GM23338 (cell line): Measurements from ENCODE around the gene TAGLN2. TPM values are rescaled to one million over a fixed set of nuclear protein-coding genes. Genes with fewer than 3 reads are reported as not detected.

Experiments
- ATAC-seq: fragments of 200-7000 bp; cut with Tn5 transposase; 3 replicates; pipeline ENCODE4 v1.9.1; 2020
- DNase-seq: peaks from one replicate; pipeline ENCODE4 v3.0.0-alpha.2; 2015; ENCODE audit warnings: low spot score
- H2AFZ ChIP-seq: fragments of 200-600 bp; sonication (generic); 2 replicates; pipeline ENCODE4 v1.8.0; 2016; ENCODE audit warnings: antibody characterized with exemption, mild to moderate bottlenecking, moderate library complexity
- H3F3A ChIP-seq: fragments of 200-600 bp; sonication (generic); replicated peaks from 2 replicates; pipeline ENCODE4 v1.8.0; 2017; ENCODE audit warnings: antibody characterized with exemption, mixed run types, low read depth
- H3K27ac ChIP-seq: fragments of 200-600 bp; sonication (generic); 2 replicates; pipeline ENCODE4 v1.6.1; 2016; ENCODE audit warnings: low read depth
- H3K27me3 ChIP-seq: fragments of 200-600 bp; sonication (generic); 2 replicates; pipeline ENCODE4 v1.8.0; 2016; ENCODE audit warnings: mild to moderate bottlenecking, mixed run types, moderate library complexity; ENCODE audit not compliant: insufficient read depth
- H3K36me3 ChIP-seq: fragments of 200-600 bp; sonication (generic); 2 replicates; pipeline ENCODE4 v1.8.0; 2016; ENCODE audit warnings: mild to moderate bottlenecking; ENCODE audit not compliant: insufficient read depth
- H3K4me1 ChIP-seq: fragments of 200-600 bp; sonication (generic); 2 replicates; pipeline ENCODE4 v1.8.0; 2016; ENCODE audit warnings: mild to moderate bottlenecking, moderate library complexity; ENCODE audit not compliant: insufficient read depth
- H3K4me2 ChIP-seq: fragments of 200-600 bp; sonication (generic); 2 replicates; pipeline ENCODE4 v1.7.1; 2017; ENCODE audit warnings: mixed run types
- H3K4me3 ChIP-seq: fragments of 200-600 bp; sonication (generic); 2 replicates; pipeline ENCODE4 v1.6.1; 2016; ENCODE audit warnings: mixed run types
- H3K79me2 ChIP-seq: fragments of 200-600 bp; sonication (generic); replicated peaks from 2 replicates; pipeline ENCODE4 v1.8.0; 2017; ENCODE audit warnings: mild to moderate bottlenecking; ENCODE audit not compliant: insufficient read depth
- H3K9me2 ChIP-seq: fragments of 200-600 bp; sonication (generic); 2 replicates; pipeline ENCODE4 v1.8.0; 2017; ENCODE audit not compliant: insufficient read depth
- H4K20me1 ChIP-seq: fragments of 200-600 bp; sonication (generic); replicated peaks from 2 replicates; pipeline ENCODE4 v1.8.0; 2017; ENCODE audit warnings: mild to moderate bottlenecking; ENCODE audit not compliant: insufficient read depth
- H3K27ac Mint-ChIP-seq: 2 replicates; pipeline ENCODE4 v1.8.0; 2020; ENCODE audit warnings: inconsistent platforms, mild to moderate bottlenecking, moderate library complexity, mixed read lengths
- H3K27me3 Mint-ChIP-seq: 3 replicates; pipeline ENCODE4 v1.8.0; 2022; ENCODE audit warnings: low read depth, mild to moderate bottlenecking, moderate library complexity, mixed read lengths, inconsistent platforms; ENCODE audit not compliant: insufficient read depth, poor library complexity
- H3K36me3 Mint-ChIP-seq: 3 replicates; pipeline ENCODE4 v1.8.0; 2021; ENCODE audit warnings: low read depth, mild to moderate bottlenecking, inconsistent platforms, moderate library complexity, mixed read lengths
- H3K4me1 Mint-ChIP-seq: 3 replicates; pipeline ENCODE4 v1.8.0; 2020; ENCODE audit warnings: mild to moderate bottlenecking, inconsistent platforms, mixed read lengths
- H3K4me3 Mint-ChIP-seq: 3 replicates; pipeline ENCODE4 v1.8.0; 2021; ENCODE audit warnings: moderate library complexity, mild to moderate bottlenecking, inconsistent platforms, mixed read lengths
- H3K9me3 Mint-ChIP-seq: 3 replicates; pipeline ENCODE4 v1.8.0; 2020; ENCODE audit warnings: moderate library complexity, mild to moderate bottlenecking, inconsistent platforms, mixed read lengths
- CREB1 ChIP-seq: fragments of 250-450 bp; sonication (Bioruptor Pico); IDR thresholded peaks from 2 replicates; pipeline ENCODE4 v1.5.0; 2020; ENCODE audit warnings: low read depth, mild to moderate bottlenecking, moderate library complexity
- EZH2 ChIP-seq: fragments of 200-600 bp; sonication (generic); IDR thresholded peaks from one replicate; pipeline ENCODE4 v1.8.0; 2017; ENCODE audit warnings: antibody characterized with exemption, mild to moderate bottlenecking, low read depth; ENCODE audit not compliant: unreplicated experiment
- EZH2phosphoT487 ChIP-seq: fragments of 200-600 bp; sonication (generic); IDR thresholded peaks from one replicate; pipeline ENCODE4 v1.8.1; 2018; ENCODE audit warnings: antibody characterized with exemption; ENCODE audit not compliant: unreplicated experiment
- JUNB ChIP-seq: IDR thresholded peaks from one replicate; pipeline ENCODE4 v1.6.1; 2016; ENCODE audit warnings: antibody characterized with exemption; ENCODE audit not compliant: unreplicated experiment
- NANOG ChIP-seq: IDR thresholded peaks from 2 replicates; pipeline ENCODE4 v1.6.1; 2016; ENCODE audit warnings: antibody characterized with exemption, borderline replicate concordance
- POLR2AphosphoS5 ChIP-seq: IDR thresholded peaks from 2 replicates; pipeline ENCODE4 v1.6.1; 2016; ENCODE audit warnings: antibody characterized with exemption, low read depth
- STAT1 ChIP-seq: IDR thresholded peaks from one replicate; pipeline ENCODE4 v1.6.1; 2016; ENCODE audit warnings: antibody characterized with exemption; ENCODE audit not compliant: unreplicated experiment
- ZNF114 ChIP-seq: fragments of 250-450 bp; sonication (Bioruptor Pico); IDR thresholded peaks from 2 replicates; pipeline ENCODE4 v1.5.0; 2020; ENCODE audit warnings: mild to moderate bottlenecking, moderate library complexity
- ZNF331 ChIP-seq: fragments of 250-450 bp; sonication (Bioruptor Pico); IDR thresholded peaks from 2 replicates; pipeline ENCODE4 v1.5.0; 2020; ENCODE audit warnings: low read depth, mild to moderate bottlenecking, moderate library complexity
- polyA plus RNA-seq: library from polyadenylated mRNA; unstranded; fragments of >200 nt; fragmentation: Nextera tagmentation; extraction: Ambion mirVana; gene quantifications from 2 replicates; pipeline ENCODE4 v1.2.1, GENCODE V29; 2016
- total RNA-seq: library from RNA; depleted of rRNA; stranded (reverse); fragments of >200 nt; shearing (Covaris generic); gene quantifications from 2 replicates; pipeline ENCODE4 v1.2.3, GENCODE V29; 2014
- TF ChIP-seq, protein P1 (sequence below): IDR thresholded peaks from one replicate; pipeline ENCODE4 v1.6.1; 2018; ENCODE audit warnings: antibody characterized with exemption; ENCODE audit not compliant: unreplicated experiment
- TF ChIP-seq, protein P2 (sequence below), 2 experiments: fragments of 200-600 bp in 1 of 2; sonication (generic) in 1 of 2; conservative IDR thresholded peaks; 2 replicates each; pipeline versions ENCODE4 v1.5.1 to v1.6.1; 2016 to 2017; ENCODE audit warnings: antibody characterized with exemption in 2 of 2, low read depth in 2 of 2, mild to moderate bottlenecking in 2 of 2, moderate library complexity in 1 of 2
- TF ChIP-seq, protein P3 (sequence below): IDR thresholded peaks from 2 replicates; pipeline ENCODE4 v1.6.1; 2016; ENCODE audit warnings: antibody characterized with exemption
- TF ChIP-seq, protein P4 (sequence below): fragments of 250-450 bp; sonication (Bioruptor Pico); IDR thresholded peaks from 2 replicates; pipeline ENCODE4 v1.5.0; 2020; ENCODE audit warnings: mild to moderate bottlenecking, moderate library complexity

Gene TAGLN2
- total and polyA plus RNA-seq, 2 experiments from 2014 or later, result 58.2 to 60.1 TPM

DNA sequence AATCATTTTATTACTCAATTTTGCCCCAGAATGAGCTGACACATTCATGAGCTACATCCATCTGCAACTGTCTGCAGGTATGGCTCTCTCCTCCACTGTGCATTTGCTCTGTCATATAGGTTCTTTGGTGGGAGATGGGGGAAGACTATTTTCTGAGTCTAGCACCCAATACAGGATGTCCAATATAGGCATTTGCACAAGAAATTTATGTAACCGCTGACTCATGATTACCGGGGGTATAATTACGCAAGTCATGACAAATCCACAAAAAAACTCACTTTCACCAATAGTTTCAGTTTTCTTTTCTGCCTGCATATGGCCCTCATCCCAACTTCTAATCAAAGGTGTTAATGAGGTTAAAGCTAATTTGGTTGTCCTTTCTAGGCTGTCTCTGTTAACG lies 45.3 kb downstream of the TAGLN2 start:
- H3K27me3 ChIP-seq, result no peaks in the 10 kb centered on the region
- H3K36me3 ChIP-seq, result no peaks in the 10 kb centered on the region
- ATAC-seq (no peak), DNase-seq (no peak)
- H3K79me2 ChIP-seq, result no peaks in the 10 kb centered on the region
- no peak overlapping the region for H3K27ac ChIP-seq
- Mint-ChIP-seq H3K27me3 (no peaks in the 10 kb centered on the region), H3K4me3 (no peak overlapping the region), H3K4me1 (no peaks in the 10 kb centered on the region), H3K36me3 (no peaks in the 10 kb centered on the region), H3K27ac (no peak overlapping the region), H3K9me3 (no peaks in the 10 kb centered on the region)
- no peaks in the 10 kb centered on the region for H3K9me2 ChIP-seq
- H3K4me1 ChIP-seq, result peaks cover 5% of the 10 kb centered on the region; the same call in 1 of the 2 replicates
- TF ChIP-seq ZNF114 (CRISPR knock-in tag) (no peak), EZH2 (no peak), EZH2phosphoT487 (no peak), POLR2AphosphoS5 (no peak), JUNB (no peak), STAT1 (no peak), CREB1 (CRISPR knock-in tag) (no peak), NANOG (no peak), ZNF331 (no peak)
- TF ChIP-seq, protein P1, sequence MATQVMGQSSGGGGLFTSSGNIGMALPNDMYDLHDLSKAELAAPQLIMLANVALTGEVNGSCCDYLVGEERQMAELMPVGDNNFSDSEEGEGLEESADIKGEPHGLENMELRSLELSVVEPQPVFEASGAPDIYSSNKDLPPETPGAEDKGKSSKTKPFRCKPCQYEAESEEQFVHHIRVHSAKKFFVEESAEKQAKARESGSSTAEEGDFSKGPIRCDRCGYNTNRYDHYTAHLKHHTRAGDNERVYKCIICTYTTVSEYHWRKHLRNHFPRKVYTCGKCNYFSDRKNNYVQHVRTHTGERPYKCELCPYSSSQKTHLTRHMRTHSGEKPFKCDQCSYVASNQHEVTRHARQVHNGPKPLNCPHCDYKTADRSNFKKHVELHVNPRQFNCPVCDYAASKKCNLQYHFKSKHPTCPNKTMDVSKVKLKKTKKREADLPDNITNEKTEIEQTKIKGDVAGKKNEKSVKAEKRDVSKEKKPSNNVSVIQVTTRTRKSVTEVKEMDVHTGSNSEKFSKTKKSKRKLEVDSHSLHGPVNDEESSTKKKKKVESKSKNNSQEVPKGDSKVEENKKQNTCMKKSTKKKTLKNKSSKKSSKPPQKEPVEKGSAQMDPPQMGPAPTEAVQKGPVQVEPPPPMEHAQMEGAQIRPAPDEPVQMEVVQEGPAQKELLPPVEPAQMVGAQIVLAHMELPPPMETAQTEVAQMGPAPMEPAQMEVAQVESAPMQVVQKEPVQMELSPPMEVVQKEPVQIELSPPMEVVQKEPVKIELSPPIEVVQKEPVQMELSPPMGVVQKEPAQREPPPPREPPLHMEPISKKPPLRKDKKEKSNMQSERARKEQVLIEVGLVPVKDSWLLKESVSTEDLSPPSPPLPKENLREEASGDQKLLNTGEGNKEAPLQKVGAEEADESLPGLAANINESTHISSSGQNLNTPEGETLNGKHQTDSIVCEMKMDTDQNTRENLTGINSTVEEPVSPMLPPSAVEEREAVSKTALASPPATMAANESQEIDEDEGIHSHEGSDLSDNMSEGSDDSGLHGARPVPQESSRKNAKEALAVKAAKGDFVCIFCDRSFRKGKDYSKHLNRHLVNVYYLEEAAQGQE, result no peak
- TF ChIP-seq, protein P2, sequence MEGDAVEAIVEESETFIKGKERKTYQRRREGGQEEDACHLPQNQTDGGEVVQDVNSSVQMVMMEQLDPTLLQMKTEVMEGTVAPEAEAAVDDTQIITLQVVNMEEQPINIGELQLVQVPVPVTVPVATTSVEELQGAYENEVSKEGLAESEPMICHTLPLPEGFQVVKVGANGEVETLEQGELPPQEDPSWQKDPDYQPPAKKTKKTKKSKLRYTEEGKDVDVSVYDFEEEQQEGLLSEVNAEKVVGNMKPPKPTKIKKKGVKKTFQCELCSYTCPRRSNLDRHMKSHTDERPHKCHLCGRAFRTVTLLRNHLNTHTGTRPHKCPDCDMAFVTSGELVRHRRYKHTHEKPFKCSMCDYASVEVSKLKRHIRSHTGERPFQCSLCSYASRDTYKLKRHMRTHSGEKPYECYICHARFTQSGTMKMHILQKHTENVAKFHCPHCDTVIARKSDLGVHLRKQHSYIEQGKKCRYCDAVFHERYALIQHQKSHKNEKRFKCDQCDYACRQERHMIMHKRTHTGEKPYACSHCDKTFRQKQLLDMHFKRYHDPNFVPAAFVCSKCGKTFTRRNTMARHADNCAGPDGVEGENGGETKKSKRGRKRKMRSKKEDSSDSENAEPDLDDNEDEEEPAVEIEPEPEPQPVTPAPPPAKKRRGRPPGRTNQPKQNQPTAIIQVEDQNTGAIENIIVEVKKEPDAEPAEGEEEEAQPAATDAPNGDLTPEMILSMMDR (conservative IDR thresholded peaks at IDR 0.05; ENCODE audit: low read depth in 2 of 2), result no peak
- TF ChIP-seq, protein P3, sequence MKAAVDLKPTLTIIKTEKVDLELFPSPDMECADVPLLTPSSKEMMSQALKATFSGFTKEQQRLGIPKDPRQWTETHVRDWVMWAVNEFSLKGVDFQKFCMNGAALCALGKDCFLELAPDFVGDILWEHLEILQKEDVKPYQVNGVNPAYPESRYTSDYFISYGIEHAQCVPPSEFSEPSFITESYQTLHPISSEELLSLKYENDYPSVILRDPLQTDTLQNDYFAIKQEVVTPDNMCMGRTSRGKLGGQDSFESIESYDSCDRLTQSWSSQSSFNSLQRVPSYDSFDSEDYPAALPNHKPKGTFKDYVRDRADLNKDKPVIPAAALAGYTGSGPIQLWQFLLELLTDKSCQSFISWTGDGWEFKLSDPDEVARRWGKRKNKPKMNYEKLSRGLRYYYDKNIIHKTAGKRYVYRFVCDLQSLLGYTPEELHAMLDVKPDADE, result no peak
- TF ChIP-seq, protein P4, sequence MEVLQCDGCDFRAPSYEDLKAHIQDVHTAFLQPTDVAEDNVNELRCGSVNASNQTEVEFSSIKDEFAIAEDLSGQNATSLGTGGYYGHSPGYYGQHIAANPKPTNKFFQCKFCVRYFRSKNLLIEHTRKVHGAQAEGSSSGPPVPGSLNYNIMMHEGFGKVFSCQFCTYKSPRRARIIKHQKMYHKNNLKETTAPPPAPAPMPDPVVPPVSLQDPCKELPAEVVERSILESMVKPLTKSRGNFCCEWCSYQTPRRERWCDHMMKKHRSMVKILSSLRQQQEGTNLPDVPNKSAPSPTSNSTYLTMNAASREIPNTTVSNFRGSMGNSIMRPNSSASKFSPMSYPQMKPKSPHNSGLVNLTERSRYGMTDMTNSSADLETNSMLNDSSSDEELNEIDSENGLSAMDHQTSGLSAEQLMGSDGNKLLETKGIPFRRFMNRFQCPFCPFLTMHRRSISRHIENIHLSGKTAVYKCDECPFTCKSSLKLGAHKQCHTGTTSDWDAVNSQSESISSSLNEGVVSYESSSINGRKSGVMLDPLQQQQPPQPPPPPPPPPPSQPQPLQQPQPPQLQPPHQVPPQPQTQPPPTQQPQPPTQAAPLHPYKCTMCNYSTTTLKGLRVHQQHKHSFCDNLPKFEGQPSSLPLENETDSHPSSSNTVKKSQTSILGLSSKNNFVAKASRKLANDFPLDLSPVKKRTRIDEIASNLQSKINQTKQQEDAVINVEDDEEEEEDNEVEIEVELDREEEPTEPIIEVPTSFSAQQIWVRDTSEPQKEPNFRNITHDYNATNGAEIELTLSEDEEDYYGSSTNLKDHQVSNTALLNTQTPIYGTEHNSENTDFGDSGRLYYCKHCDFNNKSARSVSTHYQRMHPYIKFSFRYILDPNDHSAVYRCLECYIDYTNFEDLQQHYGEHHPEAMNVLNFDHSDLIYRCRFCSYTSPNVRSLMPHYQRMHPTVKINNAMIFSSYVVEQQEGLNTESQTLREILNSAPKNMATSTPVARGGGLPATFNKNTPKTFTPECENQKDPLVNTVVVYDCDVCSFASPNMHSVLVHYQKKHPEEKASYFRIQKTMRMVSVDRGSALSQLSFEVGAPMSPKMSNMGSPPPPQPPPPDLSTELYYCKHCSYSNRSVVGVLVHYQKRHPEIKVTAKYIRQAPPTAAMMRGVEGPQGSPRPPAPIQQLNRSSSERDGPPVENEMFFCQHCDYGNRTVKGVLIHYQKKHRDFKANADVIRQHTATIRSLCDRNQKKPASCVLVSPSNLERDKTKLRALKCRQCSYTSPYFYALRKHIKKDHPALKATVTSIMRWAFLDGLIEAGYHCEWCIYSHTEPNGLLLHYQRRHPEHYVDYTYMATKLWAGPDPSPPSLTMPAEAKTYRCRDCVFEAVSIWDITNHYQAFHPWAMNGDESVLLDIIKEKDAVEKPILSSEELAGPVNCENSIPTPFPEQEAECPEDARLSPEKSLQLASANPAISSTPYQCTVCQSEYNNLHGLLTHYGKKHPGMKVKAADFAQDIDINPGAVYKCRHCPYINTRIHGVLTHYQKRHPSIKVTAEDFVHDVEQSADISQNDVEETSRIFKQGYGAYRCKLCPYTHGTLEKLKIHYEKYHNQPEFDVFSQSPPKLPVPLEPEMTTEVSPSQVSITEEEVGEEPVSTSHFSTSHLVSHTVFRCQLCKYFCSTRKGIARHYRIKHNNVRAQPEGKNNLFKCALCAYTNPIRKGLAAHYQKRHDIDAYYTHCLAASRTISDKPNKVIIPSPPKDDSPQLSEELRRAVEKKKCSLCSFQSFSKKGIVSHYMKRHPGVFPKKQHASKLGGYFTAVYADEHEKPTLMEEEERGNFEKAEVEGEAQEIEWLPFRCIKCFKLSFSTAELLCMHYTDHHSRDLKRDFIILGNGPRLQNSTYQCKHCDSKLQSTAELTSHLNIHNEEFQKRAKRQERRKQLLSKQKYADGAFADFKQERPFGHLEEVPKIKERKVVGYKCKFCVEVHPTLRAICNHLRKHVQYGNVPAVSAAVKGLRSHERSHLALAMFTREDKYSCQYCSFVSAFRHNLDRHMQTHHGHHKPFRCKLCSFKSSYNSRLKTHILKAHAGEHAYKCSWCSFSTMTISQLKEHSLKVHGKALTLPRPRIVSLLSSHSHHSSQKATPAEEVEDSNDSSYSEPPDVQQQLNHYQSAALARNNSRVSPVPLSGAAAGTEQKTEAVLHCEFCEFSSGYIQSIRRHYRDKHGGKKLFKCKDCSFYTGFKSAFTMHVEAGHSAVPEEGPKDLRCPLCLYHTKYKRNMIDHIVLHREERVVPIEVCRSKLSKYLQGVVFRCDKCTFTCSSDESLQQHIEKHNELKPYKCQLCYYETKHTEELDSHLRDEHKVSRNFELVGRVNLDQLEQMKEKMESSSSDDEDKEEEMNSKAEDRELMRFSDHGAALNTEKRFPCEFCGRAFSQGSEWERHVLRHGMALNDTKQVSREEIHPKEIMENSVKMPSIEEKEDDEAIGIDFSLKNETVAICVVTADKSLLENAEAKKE, result no peak
- no peak overlapping the region for H2AFZ ChIP-seq
- no peaks in the 10 kb centered on the region for H3F3A ChIP-seq
- no peak overlapping the region for H3K4me3 ChIP-seq
- no peaks in the 10 kb centered on the region for H4K20me1 ChIP-seq
- H3K4me2 ChIP-seq, result no peak overlapping the region
